HuH-7 (cell line): ENCODE results near the gene HLCS.

ENCODE experiments used
- DNase-seq: peaks from one replicate; pipeline ENCODE4 v3.0.0; 2011; ENCODE audit warnings: low spot score

The HLCS gene

GRCh38 chr21:36773117-36773516, 193.4 kb downstream of the HLCS start:
- no peak for DNase-seq

- no peak for DNase-seq
These were observed 197.2 kb downstream of the HLCS start for GRCh38 chr21:36769051-36769839.

- DNase-seq: no peak
These were observed 198.0 kb downstream of the HLCS start for GRCh38 chr21:36768496-36768895.

GRCh38 chr21:36767096-36767495, 199.4 kb downstream of the HLCS start:
- DNase-seq: no peak

- DNase-seq: no peak
These were observed 200.0 kb downstream of the HLCS start for GRCh38 chr21:36766511-36766910.

- no peak for DNase-seq
These were observed 201.2 kb downstream of the HLCS start for GRCh38 chr21:36765229-36765628.

- DNase-seq: no peak
These were observed 203.2 kb downstream of the HLCS start for GRCh38 chr21:36763305-36763704.

- DNase-seq: no peak
These were observed 203.8 kb downstream of the HLCS start for GRCh38 chr21:36762642-36763041.

GRCh38 chr21:36761685-36762084, 204.8 kb downstream of the HLCS start:
- DNase-seq: no peak

GRCh38 chr21:36759348-36760083, 207.0 kb downstream of the HLCS start:
- no peak for DNase-seq

- no peak for DNase-seq
These were observed 209.3 kb downstream of the HLCS start for GRCh38 chr21:36757196-36757595.

- no peak for DNase-seq
These were observed 209.9 kb downstream of the HLCS start for GRCh38 chr21:36756527-36756926.

- DNase-seq: no peak
These were observed 212.1 kb downstream of the HLCS start for GRCh38 chr21:36754241-36754898.

GRCh38 chr21:36753556-36753955, 212.9 kb downstream of the HLCS start:
- DNase-seq: no peak

- no peak for DNase-seq
These were observed 215.1 kb downstream of the HLCS start for GRCh38 chr21:36751383-36751782.

GRCh38 chr21:36750576-36750959, 215.9 kb downstream of the HLCS start:
- no peak for DNase-seq

GRCh38 chr21:36749935-36750575, 216.4 kb downstream of the HLCS start:
- no peak for DNase-seq

- DNase-seq: peak; percentile 84
These were observed 218.6 kb downstream of the HLCS start for GRCh38 chr21:36747815-36748383.

GRCh38 chr21:36747041-36747814, 219.2 kb downstream of the HLCS start:
- peak; percentile 52 for DNase-seq

- DNase-seq: no peak
These were observed 221.0 kb downstream of the HLCS start for GRCh38 chr21:36745459-36745858.

GRCh38 chr21:36744560-36745231, 221.8 kb downstream of the HLCS start:
- no peak for DNase-seq
